Aorta (tissue), 5 donors: Measurements from ENCODE around the gene PSG3. TPM values are rescaled to one million over a fixed set of nuclear protein-coding genes. Genes with fewer than 3 reads are reported as not detected.
"Not testable (repeated sequence)": the region's sequence is repeated elsewhere in the genome, so short reads cannot be mapped to it uniquely, and the experiment has no call there.

Experiments used
- ATAC-seq: fragments of 200-7000 bp; cut with Tn5 transposase; one replicate; pipeline ENCODE4 v1.9.1; 2022; ENCODE audit warnings: moderate library complexity; ENCODE audit not compliant: low FRiP score
- DNase-seq, 2 donors: peaks; one replicate each; pipeline ENCODE4 v3.0.0-alpha.2; 2020
- H3K27ac ChIP-seq, 2 donors: one replicate each; pipeline ENCODE4 v1.5.1; 2013; ENCODE audit warnings: low read length in 2 of 2, mild to moderate bottlenecking in 2 of 2, moderate library complexity in 2 of 2, control low read depth in 1 of 2, inconsistent platforms in 1 of 2, low read depth in 1 of 2
- H3K27me3 ChIP-seq, 2 donors: one replicate each; pipeline ENCODE4 v1.6.1; 2013; ENCODE audit warnings: control low read depth in 1 of 2, low read length in 1 of 2, mild to moderate bottlenecking in 1 of 2, moderate library complexity in 1 of 2; ENCODE audit not compliant: insufficient read depth in 2 of 2, control insufficient read depth in 1 of 2
- H3K36me3 ChIP-seq, 2 donors: one replicate each; pipeline ENCODE4 v1.6.1; 2013; ENCODE audit warnings: control low read depth in 1 of 2, low read length in 1 of 2, mild to moderate bottlenecking in 1 of 2; ENCODE audit not compliant: insufficient read depth in 2 of 2, control insufficient read depth in 1 of 2
- H3K4me1 ChIP-seq, 2 donors: one replicate each; pipeline ENCODE4 v1.6.1; 2013; ENCODE audit warnings: low read length in 2 of 2, control low read depth in 1 of 2, mild to moderate bottlenecking in 1 of 2, moderate library complexity in 1 of 2; ENCODE audit not compliant: insufficient read depth in 2 of 2, control insufficient read depth in 1 of 2
- H3K4me3 ChIP-seq, 2 donors: one replicate each; pipeline ENCODE4 v1.5.1; 2013; ENCODE audit warnings: low read length in 2 of 2, control low read depth in 1 of 2, mild to moderate bottlenecking in 1 of 2
- H3K9me3 ChIP-seq: one replicate; pipeline ENCODE4 v1.6.1; 2013; ENCODE audit warnings: mild to moderate bottlenecking, low read length; ENCODE audit not compliant: control insufficient read depth
- WGBS, 2 donors: extraction: QIAGEN DNeasy Blood & Tissue Kit; methylation state at CpG; one replicate each; pipeline ENCODE4 v1.1.7; 2013; 5-methylcytosine and 5-hydroxymethylcytosine counted together
- intact Hi-C, 2 donors: fragments of 100-400 bp; cut with DNase I; formaldehyde crosslinking; loops; one replicate each; pipeline versions ENCODE4 v1.14.2 to v1.15.0; 2022
- polyA plus RNA-seq, 2 donors: library from polyadenylated mRNA; stranded (reverse); fragments of 200-250 nt; gene quantifications; one replicate each; pipeline ENCODE4 v1.2.3, GENCODE V29; 2013
- total RNA-seq, 2 donors: library from RNA; stranded (reverse); fragmentation: NEBNext Ultra II Directional; extraction: Animal tissue kit (Norgen Biotek cat#: 25700); gene quantifications; one replicate each; pipeline ENCODE4 v1.2.1, GENCODE V29; 2021
- donor health status: healthy with polysubstance abuse.
- donor health status: Bipolar disorder and iron deficiency.
- donor health status: DM: no; HTN: no; CAD: no.
- donor health status: DM: no; HTN: no; CAD: no.
- donor health status: DM: yes; HTN: yes; CAD: no.

PSG3 gene
- total and polyA plus RNA-seq, 4 donors, result not detected

DNA sequence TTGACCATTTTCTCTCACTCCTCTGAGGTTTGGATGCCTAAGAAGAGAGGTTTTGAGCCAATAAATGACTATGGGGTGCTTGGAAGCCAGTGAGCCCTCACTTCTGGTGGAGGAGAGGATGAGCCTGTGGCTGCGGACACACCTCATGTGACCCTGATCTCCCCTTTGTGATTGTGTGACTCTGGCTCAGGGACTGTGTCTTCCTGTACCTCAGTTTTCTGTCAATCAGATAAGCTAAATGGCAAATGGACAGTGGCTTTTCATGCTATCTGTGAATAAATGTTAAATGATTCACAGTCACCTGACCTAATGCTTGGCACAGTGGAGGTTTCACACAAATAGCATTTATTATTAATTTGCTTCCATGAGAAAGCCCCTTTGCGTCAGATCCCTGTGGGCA is 22.5 kb upstream of the PSG3 start:
- intact Hi-C loops, result no loop called here

DNA sequence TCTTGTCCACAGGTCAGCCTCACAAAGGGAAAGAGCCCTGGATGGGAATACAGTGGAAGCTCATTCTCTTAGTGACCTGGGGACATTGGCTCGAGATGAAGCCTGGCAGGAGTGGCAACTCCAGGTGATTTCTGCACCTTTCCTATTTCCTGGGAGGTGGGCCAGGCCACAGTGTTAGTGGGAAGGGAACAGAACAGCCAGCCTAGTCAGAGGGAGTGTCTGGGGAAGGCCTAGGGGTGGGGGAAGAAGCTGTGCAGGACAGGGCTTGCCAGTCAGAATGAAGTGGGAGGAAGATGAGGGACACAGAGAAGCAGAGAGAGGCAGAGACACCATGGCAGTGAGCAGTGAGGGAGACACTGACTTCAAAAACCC is 21.6 kb upstream of the PSG3 start:
- H3K27me3 ChIP-seq, ATAC-seq, H3K4me1 ChIP-seq, H3K36me3 ChIP-seq, intact Hi-C loops, H3K9me3 ChIP-seq, H3K27ac ChIP-seq, DNase-seq, H3K4me3 ChIP-seq: not testable (repeated sequence)
- 66 to 80% methylated on average over 1 of the region's 1 CpG for WGBS, 2 donors

More for the DNA sequence above, 22.5 kb upstream of the PSG3 start:
- Histone ChIP-seq H3K4me3 (no peak overlapping the region), H3K36me3 (no peaks in the 10 kb centered on the region), H3K9me3 (no peaks in the 10 kb centered on the region), H3K27me3 (no peaks in the 10 kb centered on the region), H3K4me1 (no peaks in the 10 kb centered on the region), H3K27ac (no peak overlapping the region)
- DNase-seq, result no peak
- WGBS, 2 donors, result 84 to 91% methylated on average over 2 of the region's 2 CpGs
- ATAC-seq, result no peak

DNA sequence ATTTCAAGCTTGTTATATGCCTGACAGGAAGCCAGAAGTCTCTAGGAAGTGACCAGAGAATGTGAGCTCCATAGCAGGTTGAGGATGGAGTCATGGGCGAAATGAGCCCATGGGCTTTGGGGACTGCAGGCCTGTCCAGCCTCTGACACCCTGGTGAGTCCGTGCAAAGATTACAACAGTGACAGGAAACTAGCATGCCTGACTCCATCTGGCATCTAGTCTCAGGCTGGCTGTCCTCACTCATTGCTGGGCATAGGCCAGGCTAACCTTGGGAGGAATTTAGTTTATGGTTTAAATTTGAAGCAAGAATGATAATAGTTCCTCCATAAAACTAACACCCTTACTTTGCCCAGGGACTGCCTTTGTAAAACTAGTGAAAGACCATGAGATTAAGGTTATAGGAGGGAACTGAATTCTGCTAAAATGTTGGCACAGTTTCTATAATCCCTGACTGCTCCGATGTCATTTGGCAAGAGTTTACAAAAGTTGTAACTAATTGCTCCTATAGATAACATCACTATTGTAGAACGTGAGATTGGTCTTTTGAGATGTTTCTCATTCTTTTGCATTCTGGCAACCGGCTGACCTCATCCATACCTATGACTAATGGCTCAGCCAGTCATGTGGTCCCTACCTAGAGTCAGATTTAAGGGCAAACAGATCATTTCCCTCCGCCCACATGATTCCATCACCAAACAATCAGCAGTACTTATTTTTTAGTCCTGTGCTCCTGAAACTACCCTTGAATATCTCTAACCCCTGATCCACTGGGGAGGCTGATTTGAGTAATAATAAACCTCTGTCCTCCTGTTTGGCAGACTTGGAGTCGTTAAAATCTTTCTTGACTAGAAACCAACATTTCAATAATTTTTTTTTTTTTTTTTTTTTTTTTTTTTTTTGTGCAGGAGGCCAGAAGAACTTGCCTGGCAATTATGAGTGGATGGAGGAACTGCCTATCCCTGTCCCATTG is 21.0 kb upstream of the PSG3 start:
- 45 to 53% methylated on average over 7 of the region's 7 CpGs for WGBS, 2 donors
- H3K27me3 ChIP-seq, H3K27ac ChIP-seq, intact Hi-C loops, H3K36me3 ChIP-seq, H3K9me3 ChIP-seq, H3K4me1 ChIP-seq, DNase-seq, ATAC-seq, H3K4me3 ChIP-seq: not testable (repeated sequence)

DNA sequence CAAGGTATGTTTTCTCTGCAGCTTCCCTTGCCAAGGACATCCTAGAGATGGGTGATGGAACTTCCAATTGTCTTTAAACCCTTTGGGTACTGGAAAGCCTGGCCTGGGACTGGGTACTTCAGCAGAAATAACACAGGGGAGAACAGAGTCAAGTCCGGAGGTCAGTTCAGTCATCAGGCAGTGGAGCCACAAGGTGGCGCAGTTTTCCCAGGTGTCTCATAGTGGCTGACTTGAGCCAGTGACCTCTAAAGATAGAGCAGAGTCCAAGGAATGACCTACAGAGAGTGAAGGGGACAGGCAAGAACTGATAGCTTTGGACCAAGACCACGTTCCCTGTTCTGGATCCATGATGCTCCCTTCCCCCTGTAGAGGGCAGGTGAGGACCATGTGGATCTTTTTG is 18.4 kb upstream of the PSG3 start:
- H3K36me3 ChIP-seq, H3K4me1 ChIP-seq, H3K4me3 ChIP-seq, H3K27ac ChIP-seq, intact Hi-C loops, ATAC-seq, DNase-seq, H3K27me3 ChIP-seq, H3K9me3 ChIP-seq: not testable (repeated sequence)
- WGBS, 2 donors, result 12 to 13% methylated on average over 3 of the region's 3 CpGs

DNA sequence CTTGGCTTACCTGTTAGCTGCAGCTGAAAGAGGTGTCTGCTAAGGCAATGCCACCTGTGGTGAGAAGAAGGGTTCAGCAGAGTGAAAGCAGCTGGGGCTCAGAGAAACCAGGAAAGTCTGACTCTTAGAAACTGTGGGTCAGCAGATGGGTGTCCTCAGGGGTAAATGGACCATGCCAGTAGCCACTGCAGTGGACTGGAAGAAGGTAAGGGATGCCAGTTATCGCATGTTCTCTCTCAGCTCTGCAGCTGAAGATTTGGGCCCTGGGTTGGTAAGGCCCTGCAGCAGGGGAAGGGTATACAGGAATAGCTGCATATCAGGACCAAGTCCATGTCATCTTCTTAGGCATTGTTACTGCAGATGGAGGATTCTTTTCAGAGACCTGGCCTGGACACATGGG is 12.0 kb upstream of the PSG3 start:
- ATAC-seq, H3K4me3 ChIP-seq, H3K27ac ChIP-seq, H3K27me3 ChIP-seq, H3K9me3 ChIP-seq, H3K36me3 ChIP-seq, intact Hi-C loops, H3K4me1 ChIP-seq, DNase-seq: not testable (repeated sequence)
- WGBS, 2 donors, result 93 to 95% methylated on average over 1 of the region's 1 CpG

DNA sequence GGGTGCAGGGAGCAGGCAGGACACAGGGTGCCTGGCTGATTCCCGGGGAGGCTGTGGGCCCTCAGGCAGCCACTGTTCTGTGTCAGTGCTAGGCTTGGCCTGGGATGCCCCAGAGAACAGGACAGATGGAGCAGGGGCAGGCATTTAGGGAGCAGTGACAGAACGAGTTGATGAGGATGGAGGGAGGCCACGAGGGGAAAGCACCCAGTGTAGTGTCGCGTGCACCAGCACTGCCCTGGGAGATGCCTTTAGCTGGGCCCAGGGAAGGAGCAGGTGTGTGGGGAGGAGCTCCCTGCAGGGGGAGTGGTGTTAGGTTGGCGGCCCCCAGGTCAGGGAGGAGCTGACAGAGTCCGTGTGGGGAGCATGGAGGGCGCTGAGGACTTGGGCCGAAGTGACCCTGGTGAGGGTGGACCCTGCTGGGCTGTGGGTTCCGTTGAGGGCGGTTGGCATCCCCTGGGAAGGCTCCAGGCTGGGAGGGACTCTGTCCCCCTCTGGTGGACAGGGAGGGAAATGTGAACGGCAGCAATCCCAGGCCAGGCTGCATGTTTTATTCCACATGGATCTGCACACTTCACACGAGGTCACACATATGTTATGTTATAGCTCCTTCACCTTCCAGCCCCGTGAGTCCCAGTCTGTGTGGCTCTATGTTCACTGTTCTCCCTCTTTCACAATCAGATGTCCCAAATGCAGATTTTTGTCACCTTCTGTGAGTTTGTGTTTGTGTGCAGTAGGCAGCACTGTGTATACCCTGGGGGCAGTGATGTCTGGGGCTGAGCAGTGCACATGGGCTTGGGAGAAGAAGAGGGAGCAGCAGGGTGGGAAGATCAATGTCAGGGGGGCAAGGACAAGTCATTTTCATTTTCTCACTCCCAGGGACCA is 1.7 kb upstream of the PSG3 start:
- H3K27ac ChIP-seq, H3K27me3 ChIP-seq, H3K4me3 ChIP-seq, DNase-seq, intact Hi-C loops, H3K9me3 ChIP-seq, ATAC-seq, H3K36me3 ChIP-seq, H3K4me1 ChIP-seq: not testable (repeated sequence)
- WGBS, 2 donors, result 32 to 34% methylated on average over 13 to 14 of the region's 14 CpGs

DNA sequence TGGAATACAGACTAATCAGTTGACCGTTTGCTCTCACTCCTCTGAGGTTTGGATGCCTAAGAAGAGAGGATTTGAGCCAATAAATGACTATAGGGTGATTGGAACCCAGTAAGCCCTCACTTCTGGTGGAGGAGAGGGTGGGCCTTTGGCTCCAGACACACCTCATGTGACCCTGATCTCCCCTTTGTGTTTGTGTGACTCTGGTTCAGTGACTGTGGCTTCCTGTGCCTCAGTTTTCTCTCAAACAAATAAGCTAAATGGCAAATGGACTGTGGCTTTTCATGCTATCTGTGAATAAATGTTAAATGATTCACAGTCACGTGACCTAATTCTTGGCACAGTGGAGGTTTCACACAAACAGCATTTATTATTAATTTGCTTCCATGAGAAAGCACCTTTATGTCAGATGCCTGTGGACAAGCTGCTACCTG is 2.7 kb downstream of the PSG3 start:
- H3K27me3 ChIP-seq, H3K27ac ChIP-seq, H3K4me3 ChIP-seq, H3K4me1 ChIP-seq, H3K36me3 ChIP-seq, H3K9me3 ChIP-seq, intact Hi-C loops, DNase-seq, ATAC-seq: not testable (repeated sequence)
- WGBS, 2 donors, result 28 to 34% methylated on average over 2 of the region's 2 CpGs

DNA sequence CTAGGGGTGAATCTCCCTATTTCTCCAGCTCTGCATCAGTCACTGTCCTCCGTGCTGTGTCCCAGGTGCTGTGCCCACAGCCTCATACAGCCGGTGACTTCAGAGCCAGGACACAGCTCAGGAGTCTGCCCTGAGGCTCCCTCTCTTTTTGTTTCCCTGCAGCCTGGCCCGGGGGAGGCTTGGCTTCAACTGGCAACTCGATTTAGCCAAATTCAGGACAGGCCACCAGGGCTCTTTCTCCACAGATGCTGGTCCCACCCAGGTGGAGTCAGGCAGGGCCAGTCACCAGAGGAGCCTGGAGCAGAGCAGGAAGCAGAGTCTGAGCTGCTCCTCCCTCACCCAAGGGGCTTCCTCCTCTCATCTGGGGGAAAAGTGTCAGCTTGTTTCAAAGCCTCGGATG is 11.9 kb downstream of the PSG3 start:
- H3K4me3 ChIP-seq, ATAC-seq, H3K27ac ChIP-seq, H3K27me3 ChIP-seq, H3K36me3 ChIP-seq, H3K4me1 ChIP-seq, H3K9me3 ChIP-seq, intact Hi-C loops, DNase-seq: not testable (repeated sequence)
- 58 to 62% methylated on average over 5 of the region's 5 CpGs for WGBS, 2 donors
